ENCODE measurements around the gene CCL2. TPM values are rescaled to one million over a fixed set of nuclear protein-coding genes. Genes with fewer than 3 reads are reported as not detected.

CCL2 gene
- total and polyA plus RNA-seq, 8 donors, result 3.8 to 194 (median 26.0) TPM

GRCh38 chr17:34300652-34301370 lies 45.7 kb downstream of the CCL2 start:
- intact Hi-C loops (cut with DNase I; ENCODE audit: low total_unique reads), result no loop called here
- Histone ChIP-seq H3K27ac (peak overlapping the region in 2 of 5 donors; percentile 29 to 59), H3K4me3 (no peak overlapping the region), H3K27me3 (peaks cover 0 to 13% (median 0%) of the 10 kb centered on the region in 3 donors), H3K9me3 (no peaks in the 10 kb centered on the region), H3K4me1 (peaks cover 0 to 4% (median 0%) of the 10 kb centered on the region in 4 donors), H3K36me3 (no peaks in the 10 kb centered on the region)
- TF ChIP-seq POLR2A (IDR thresholded peaks at IDR 0.05) (no peak), EP300 (IDR thresholded peaks at IDR 0.05) (no peak), CTCF (IDR thresholded peaks at IDR 0.05) (no peak), POLR2AphosphoS5 (IDR thresholded peaks at IDR 0.05) (no peak)
- DNase-seq, result peak in 1 of 2 donors; percentile 43
- 56 to 76% (median 68%) methylated on average over 3 of the region's 3 CpGs for WGBS, 5 donors

DNA sequence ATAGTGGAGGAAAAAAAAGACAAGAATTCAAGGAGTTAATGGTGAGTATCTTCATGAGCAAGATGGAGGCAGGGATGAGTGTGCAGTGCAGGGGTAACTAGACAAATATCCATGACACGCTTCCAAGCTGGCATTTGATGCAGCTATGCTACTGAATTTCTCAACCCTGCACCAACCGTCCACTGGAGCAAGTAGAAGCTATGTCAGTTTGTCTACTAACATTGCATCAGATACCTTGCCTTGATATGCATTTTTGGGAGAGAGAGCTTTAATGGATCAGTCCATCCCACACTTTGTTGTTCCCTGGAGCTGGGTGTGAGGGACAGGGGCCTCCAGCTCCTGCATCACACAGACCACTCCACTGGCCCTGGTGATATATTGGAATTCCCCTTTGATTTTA lies 46.9 kb downstream of the CCL2 start:
- H3K4me3 ChIP-seq, result no peak overlapping the region
- no peaks in the 10 kb centered on the region for H3K36me3 ChIP-seq
- intact Hi-C loops (cut with DNase I; ENCODE audit: low total_unique reads), result no loop called here
- H3K27me3 ChIP-seq, result peaks cover 0 to 13% (median 0%) of the 10 kb centered on the region in 3 donors
- WGBS, 5 donors, result 43 to 87% (median 70%) methylated on average over 2 of the region's 2 CpGs
- H3K9me3 ChIP-seq, result no peaks in the 10 kb centered on the region
- TF ChIP-seq EP300 (IDR thresholded peaks at IDR 0.05), result no peak
- no peak for TF ChIP-seq CTCF (IDR thresholded peaks at IDR 0.05)
- no peak for TF ChIP-seq POLR2AphosphoS5 (IDR thresholded peaks at IDR 0.05)
- no peak for TF ChIP-seq POLR2A (IDR thresholded peaks at IDR 0.05)
- no peak for DNase-seq
- H3K27ac ChIP-seq, result no peak overlapping the region
- peaks cover 0 to 12% (median 3%) of the 10 kb centered on the region in 4 donors for H3K4me1 ChIP-seq

- H3K36me3 ChIP-seq, result no peaks in the 10 kb centered on the region
- WGBS, 5 donors, result 68 to 90% (median 82%) methylated on average over 1 of the region's 1 CpG
- TF ChIP-seq CTCF (IDR thresholded peaks at IDR 0.05) (no peak), EP300 (IDR thresholded peaks at IDR 0.05) (no peak), POLR2A (IDR thresholded peaks at IDR 0.05) (no peak), POLR2AphosphoS5 (IDR thresholded peaks at IDR 0.05) (no peak)
- no peak for DNase-seq
- H3K27ac ChIP-seq, result no peak overlapping the region
- intact Hi-C loops (cut with DNase I; ENCODE audit: low total_unique reads), result no loop called here
- H3K4me3 ChIP-seq, result no peak overlapping the region
- H3K27me3 ChIP-seq, result peaks cover 0 to 13% (median 0%) of the 10 kb centered on the region in 3 donors
- peaks cover 0 to 18% (median 3%) of the 10 kb centered on the region in 4 donors for H3K4me1 ChIP-seq
- H3K9me3 ChIP-seq, result no peaks in the 10 kb centered on the region
Measured at GRCh38 chr17:34302636-34303035, 47.6 kb downstream of the CCL2 start.

- no peaks in the 10 kb centered on the region for H3K36me3 ChIP-seq
- no peak for DNase-seq
- no peak overlapping the region for H3K4me3 ChIP-seq
- 42 to 69% (median 62%) methylated on average over 2 of the region's 2 CpGs for WGBS, 5 donors
- no peak overlapping the region for H3K27ac ChIP-seq
- TF ChIP-seq EP300 (IDR thresholded peaks at IDR 0.05), result no peak
- no peak for TF ChIP-seq POLR2AphosphoS5 (IDR thresholded peaks at IDR 0.05)
- TF ChIP-seq POLR2A (IDR thresholded peaks at IDR 0.05), result no peak
- TF ChIP-seq CTCF (IDR thresholded peaks at IDR 0.05), result no peak
- peaks cover 0 to 9% (median 0%) of the 10 kb centered on the region in 3 donors for H3K27me3 ChIP-seq
- intact Hi-C loops (cut with DNase I; ENCODE audit: low total_unique reads), result no loop called here
- H3K4me1 ChIP-seq, result peaks cover 0 to 20% (median 5%) of the 10 kb centered on the region in 4 donors
- no peaks in the 10 kb centered on the region for H3K9me3 ChIP-seq
Measured at GRCh38 chr17:34303606-34304005, 48.5 kb downstream of the CCL2 start.

Measured in stomach (tissue), 9 donors.